Neutrophil (primary cell): ENCODE results near the gene TRIM38.

Experiments
- H3K27ac ChIP-seq: fragments of 200-600 bp; sonication (generic); 2 replicates; pipeline ENCODE4 v1.5.1; 2016; ENCODE audit warnings: mild to moderate bottlenecking, moderate library complexity
- H3K27me3 ChIP-seq: fragments of 200-600 bp; sonication (generic); 2 replicates; pipeline ENCODE4 v1.6.0; 2016; ENCODE audit warnings: mild to moderate bottlenecking
- H3K36me3 ChIP-seq: fragments of 200-600 bp; sonication (generic); 2 replicates; pipeline ENCODE4 v1.5.1; 2017
- H3K4me1 ChIP-seq, 2 experiments: fragments of 200-600 bp in 1 of 2; sonication (generic) in 1 of 2; 1 replicate in 1 of 2; 2 replicates in 1 of 2; pipeline versions ENCODE4 v1.5.1 to v1.6.1; 2013 to 2016; ENCODE audit warnings: low read depth in 1 of 2, low read length in 1 of 2, mild to moderate bottlenecking in 1 of 2, moderate library complexity in 1 of 2; ENCODE audit not compliant: control insufficient read depth in 1 of 2, insufficient read depth in 1 of 2
- H3K4me3 ChIP-seq, 2 experiments: fragments of 200-600 bp in 1 of 2; sonication (generic) in 1 of 2; 1 replicate in 1 of 2; 2 replicates in 1 of 2; pipeline ENCODE4 v1.5.1; 2013 to 2016; ENCODE audit warnings: low read depth in 1 of 2, low read length in 1 of 2, mild to moderate bottlenecking in 1 of 2, moderate library complexity in 1 of 2
- H3K9me3 ChIP-seq: fragments of 200-600 bp; sonication (generic); 2 replicates; pipeline ENCODE4 v1.5.1; 2016
- CTCF ChIP-seq: fragments of 200-600 bp; sonication (generic); IDR thresholded peaks from 2 replicates; pipeline ENCODE4 v1.5.1; 2016; ENCODE audit warnings: antibody characterized with exemption

The TRIM38 gene, protein sequence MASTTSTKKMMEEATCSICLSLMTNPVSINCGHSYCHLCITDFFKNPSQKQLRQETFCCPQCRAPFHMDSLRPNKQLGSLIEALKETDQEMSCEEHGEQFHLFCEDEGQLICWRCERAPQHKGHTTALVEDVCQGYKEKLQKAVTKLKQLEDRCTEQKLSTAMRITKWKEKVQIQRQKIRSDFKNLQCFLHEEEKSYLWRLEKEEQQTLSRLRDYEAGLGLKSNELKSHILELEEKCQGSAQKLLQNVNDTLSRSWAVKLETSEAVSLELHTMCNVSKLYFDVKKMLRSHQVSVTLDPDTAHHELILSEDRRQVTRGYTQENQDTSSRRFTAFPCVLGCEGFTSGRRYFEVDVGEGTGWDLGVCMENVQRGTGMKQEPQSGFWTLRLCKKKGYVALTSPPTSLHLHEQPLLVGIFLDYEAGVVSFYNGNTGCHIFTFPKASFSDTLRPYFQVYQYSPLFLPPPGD

GRCh38 chr6:25962149-25963127 lies at the start of gene TRIM38:
Gene TRIM38 (plus strand): TSS chr6:25962802. CDS start chr6:25966523, 3,721 bp downstream.
- H3K27me3 ChIP-seq: no peaks in the 10 kb centered on the region
- no peak for TF ChIP-seq CTCF
- no peaks in the 10 kb centered on the region for H3K9me3 ChIP-seq
- H3K4me1 ChIP-seq: peaks cover 47 to 53% of the 10 kb centered on the region in 2 experiments
- H3K36me3 ChIP-seq: peaks cover 28% of the 10 kb centered on the region
- peak within 1 kb of the TSS; percentile 95 for H3K27ac ChIP-seq
- peak within 1 kb of the TSS; percentile 72 to 79 for H3K4me3 ChIP-seq

- H3K27ac ChIP-seq: no peak overlapping the region
- H3K36me3 ChIP-seq: no peaks in the 10 kb centered on the region
- no peaks in the 10 kb centered on the region for H3K9me3 ChIP-seq
- no peak for TF ChIP-seq CTCF
- H3K4me3 ChIP-seq: no peak overlapping the region
- no peaks in the 10 kb centered on the region for H3K4me1 ChIP-seq
- no peaks in the 10 kb centered on the region for H3K27me3 ChIP-seq
Measured at GRCh38 chr6:25913741-25914140, 48.9 kb upstream of the TRIM38 start.

- H3K36me3 ChIP-seq: no peaks in the 10 kb centered on the region
- H3K27me3 ChIP-seq: no peaks in the 10 kb centered on the region
- no peak overlapping the region for H3K27ac ChIP-seq
- H3K4me3 ChIP-seq: no peak overlapping the region
- TF ChIP-seq CTCF: no peak
- H3K4me1 ChIP-seq: no peaks in the 10 kb centered on the region
- H3K9me3 ChIP-seq: no peaks in the 10 kb centered on the region
Measured at GRCh38 chr6:25916330-25916729, 46.3 kb upstream of the TRIM38 start.

GRCh38 chr6:25916789-25917490 lies 45.7 kb upstream of the TRIM38 start:
- no peaks in the 10 kb centered on the region for H3K27me3 ChIP-seq
- H3K36me3 ChIP-seq: no peaks in the 10 kb centered on the region
- no peak overlapping the region for H3K4me3 ChIP-seq
- H3K27ac ChIP-seq: no peak overlapping the region
- H3K4me1 ChIP-seq: no peaks in the 10 kb centered on the region
- H3K9me3 ChIP-seq: no peaks in the 10 kb centered on the region
- TF ChIP-seq CTCF: no peak

- no peak for TF ChIP-seq CTCF
- H3K4me3 ChIP-seq: no peak overlapping the region
- H3K27ac ChIP-seq: no peak overlapping the region
- H3K9me3 ChIP-seq: no peaks in the 10 kb centered on the region
- H3K4me1 ChIP-seq: no peaks in the 10 kb centered on the region
- H3K36me3 ChIP-seq: no peaks in the 10 kb centered on the region
- H3K27me3 ChIP-seq: no peaks in the 10 kb centered on the region
Measured at GRCh38 chr6:25918083-25918683, 44.4 kb upstream of the TRIM38 start.
